GM19452 (cell line): ENCODE measurements around the gene FARSB.

Experiments used
- ATAC-seq: cut with Tn5 transposase; IDR thresholded peaks from one replicate; pipeline ENCODE4 v1.9.1; 2021; ENCODE audit not compliant: unreplicated experiment

Gene FARSB

DNA sequence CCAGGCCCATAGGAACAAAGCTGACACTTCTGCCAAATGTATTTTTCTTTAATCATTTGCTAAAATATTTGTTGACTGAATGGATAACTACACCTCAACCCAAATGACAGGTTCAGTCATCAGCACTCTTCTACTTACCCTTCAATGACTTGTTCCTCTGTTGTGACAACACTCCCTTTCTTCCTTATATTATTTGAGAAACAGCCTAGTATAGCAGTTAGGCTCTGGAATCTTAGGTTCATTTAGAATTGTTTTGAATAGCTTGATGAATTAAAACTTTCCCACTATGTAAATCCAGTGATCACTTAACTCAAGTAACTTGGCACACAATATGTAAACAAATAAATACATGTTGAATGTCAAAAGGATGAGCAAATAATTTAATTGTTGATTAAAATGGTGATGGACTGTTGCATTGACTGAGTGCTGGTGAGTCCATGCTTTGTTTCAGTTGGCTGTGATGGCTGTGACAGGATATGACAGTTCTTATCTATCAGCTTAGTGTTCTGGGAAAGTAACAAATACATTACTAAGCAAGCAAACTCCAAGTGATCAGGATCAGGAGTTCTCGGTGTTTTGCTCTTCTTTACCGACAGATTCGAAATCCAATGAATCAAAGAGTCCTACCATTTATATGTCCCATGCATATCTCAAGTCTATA, 12.7 kb upstream of the FARSB start:
- ATAC-seq: no peak

DNA sequence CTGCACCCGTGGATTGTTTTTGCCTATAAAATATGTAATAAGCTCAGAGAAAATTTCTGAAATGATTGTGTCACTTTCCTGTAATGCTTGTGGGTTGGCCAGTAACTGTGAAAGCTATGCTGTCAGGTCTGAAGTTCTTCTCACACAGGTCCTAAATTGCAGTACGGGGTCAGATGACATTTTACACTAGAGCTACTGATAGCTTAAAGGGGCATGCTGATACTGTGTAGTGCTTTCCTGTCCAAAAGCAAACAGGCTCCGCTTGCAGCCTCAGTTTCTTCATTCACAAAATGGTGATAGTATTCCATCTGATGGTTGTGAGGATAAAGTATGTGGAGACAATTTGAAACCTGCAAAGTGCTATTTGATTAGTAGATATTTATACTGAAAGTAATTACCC, 7.6 kb upstream of the FARSB start:
- no peak for ATAC-seq

DNA sequence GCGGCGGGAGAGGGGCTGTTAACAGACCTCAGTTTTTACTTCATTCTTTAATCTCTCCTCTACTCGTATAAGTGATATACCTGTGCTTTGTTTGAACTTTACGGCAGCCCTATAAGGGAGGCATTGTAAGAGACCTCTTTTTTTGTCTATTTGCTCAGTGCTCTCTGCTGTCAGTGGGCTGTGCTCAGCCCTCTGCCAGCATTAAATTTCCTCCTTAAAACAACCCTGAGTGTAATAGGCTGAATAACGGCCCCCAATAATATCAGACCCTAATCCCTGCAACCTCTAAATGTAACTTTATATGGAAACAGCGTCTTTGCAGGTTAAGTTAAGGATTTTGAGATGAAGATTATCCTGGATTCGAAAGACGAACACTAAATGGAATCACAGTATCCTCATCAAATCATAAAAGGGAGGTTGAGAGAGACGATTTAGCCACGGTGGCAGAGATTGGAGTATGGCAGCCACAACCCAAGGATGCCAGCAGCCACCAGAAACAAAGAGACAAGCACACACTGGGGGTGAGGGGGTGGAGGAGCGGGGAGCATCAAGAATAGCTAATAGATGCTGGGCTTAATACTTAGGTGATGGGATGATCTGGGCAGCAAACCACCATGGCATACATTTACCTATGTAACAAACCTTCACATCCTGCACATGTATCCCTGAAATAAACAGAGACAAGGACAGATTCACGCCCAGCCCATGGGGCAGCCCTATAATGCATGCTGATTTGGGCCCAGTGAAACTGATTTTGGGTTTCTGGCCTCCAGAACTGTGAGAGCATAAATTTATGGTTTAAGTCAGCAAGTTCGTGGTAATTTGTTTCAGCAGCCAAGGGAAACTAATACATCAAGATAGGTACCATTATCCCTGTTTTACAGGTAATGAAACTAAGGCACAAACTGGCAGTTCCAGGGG, 894 bp upstream of the FARSB start:
- peak; percentile 27 for ATAC-seq

GRCh38 chr2:222653280-222653679, 2.6 kb downstream of the FARSB start:
- ATAC-seq: no peak

DNA sequence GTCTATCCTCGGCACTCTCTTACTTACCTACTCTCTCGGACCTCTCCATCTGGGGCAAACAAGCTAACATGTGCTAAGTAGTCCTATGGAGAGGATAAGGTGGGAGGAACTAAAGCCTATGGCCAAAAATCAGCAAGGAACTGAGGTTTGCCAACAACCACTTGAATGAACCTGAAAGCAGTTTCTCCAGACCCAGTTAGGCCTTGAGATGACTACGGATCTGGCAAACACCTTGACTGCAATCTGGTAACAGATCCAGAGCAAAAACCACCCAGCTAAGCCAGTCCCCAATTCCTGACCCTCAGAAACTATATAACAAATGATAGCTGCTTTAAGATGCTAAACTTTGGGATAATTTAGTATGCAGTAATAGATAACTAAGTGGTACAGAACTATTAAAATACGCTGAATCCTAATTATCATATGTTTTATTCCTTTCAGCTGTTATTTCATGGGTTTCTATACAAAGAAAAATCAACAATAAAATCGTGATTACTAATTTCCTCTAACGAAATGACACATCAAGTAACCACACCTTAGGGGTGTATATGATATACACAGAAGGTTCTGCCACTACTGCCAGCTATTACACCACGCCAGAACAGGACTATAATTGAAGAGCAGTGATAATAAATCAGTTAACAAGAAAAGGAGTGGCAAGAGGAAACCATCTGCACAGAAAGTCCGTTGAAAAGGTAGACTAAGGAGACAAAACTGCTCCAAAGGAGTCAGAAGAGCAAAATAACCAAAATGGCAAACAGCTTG, 3.2 kb downstream of the FARSB start:
- no peak for ATAC-seq

- ATAC-seq: no peak
Observed at GRCh38 chr2:222651718-222652418, 4.0 kb downstream of the FARSB start.

- ATAC-seq: no peak
Observed at GRCh38 chr2:222649801-222650200, 6.1 kb downstream of the FARSB start.

GRCh38 chr2:222646008-222646407, 9.9 kb downstream of the FARSB start:
- no peak for ATAC-seq

- no peak for ATAC-seq
Observed at GRCh38 chr2:222643134-222643533, 12.8 kb downstream of the FARSB start.

DNA sequence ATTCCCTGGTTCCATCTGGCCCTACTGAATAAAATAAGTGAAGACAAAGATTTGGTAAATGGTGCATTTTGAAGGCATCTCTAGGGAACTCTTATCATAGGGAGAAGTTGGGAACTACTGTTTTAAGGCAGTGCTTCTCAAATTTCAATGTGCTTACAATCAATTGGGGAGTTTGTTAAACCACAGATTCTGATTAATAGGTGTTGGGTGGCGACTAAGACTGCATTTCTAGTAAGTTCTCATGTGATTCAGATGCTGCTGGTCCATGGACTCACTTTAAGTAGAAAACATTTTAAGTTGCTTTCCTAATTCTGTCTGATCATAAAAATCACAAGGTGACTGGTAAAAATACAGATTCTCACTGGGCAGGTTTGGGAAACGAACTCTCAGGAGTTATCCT, 14.6 kb downstream of the FARSB start:
- no peak for ATAC-seq

DNA sequence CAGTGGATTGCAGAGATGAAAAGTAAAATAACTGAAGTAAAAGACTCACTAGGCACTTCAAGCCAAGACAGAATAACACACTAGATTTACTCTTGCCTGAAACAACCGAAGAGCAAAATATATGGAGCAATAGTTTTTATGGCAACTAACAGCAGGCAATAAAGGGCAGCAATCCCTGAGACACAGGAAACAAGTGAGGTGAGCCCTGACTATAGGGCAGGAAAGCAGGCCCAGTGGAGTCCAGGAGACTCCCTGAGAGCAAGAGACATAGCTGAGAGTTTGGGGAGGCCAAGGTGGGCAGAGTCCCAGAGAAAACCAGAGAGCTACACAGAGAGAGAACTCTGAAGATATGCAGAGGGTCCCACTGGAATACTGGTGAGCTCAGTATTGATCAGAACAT, 18.8 kb downstream of the FARSB start:
- ATAC-seq: no peak

GRCh38 chr2:222635295-222635694, 20.6 kb downstream of the FARSB start:
- no peak for ATAC-seq

DNA sequence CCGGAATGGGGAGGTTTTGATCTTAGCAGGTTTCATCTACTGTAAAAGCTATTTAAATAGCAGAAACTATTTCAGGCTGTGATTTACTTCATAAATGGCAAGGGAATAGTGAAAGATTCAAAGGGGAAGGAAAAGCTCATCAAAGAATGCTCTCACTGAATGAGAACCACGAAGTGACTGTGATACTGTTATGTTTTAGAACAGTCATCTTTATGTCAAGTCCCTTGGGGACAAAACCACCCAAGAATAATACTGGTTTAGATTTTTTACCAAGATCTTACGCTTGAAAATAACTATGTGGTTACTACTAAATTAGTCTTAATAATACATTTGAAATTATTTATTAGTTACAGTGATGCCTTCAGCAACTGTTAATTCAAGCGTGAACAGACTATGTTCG, 28.1 kb downstream of the FARSB start:
- no peak for ATAC-seq

GRCh38 chr2:222623756-222624309, 32.1 kb downstream of the FARSB start:
- no peak for ATAC-seq

GRCh38 chr2:222622910-222623309, 33.0 kb downstream of the FARSB start:
- ATAC-seq: no peak

DNA sequence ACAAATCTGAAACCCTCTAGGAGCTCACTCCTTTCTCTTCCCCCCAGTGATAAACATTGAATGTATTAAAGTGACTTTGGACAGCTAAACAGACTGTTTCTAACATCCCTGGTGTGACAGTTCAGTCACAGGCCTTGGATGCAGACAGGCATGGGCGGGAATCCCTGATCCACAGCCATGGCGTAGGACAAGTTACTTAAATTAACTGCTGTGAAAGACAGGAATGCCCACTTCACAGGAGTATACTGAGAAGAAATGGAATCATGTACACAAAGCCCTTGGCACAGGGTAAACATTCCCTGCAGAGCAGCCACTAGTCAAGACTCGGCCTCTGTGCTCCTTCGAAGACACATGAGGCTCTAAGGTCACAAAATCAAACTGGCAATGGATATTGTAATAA, 34.0 kb downstream of the FARSB start:
- ATAC-seq: no peak

- ATAC-seq: no peak
Observed at GRCh38 chr2:222615320-222615719, 40.6 kb downstream of the FARSB start.

DNA sequence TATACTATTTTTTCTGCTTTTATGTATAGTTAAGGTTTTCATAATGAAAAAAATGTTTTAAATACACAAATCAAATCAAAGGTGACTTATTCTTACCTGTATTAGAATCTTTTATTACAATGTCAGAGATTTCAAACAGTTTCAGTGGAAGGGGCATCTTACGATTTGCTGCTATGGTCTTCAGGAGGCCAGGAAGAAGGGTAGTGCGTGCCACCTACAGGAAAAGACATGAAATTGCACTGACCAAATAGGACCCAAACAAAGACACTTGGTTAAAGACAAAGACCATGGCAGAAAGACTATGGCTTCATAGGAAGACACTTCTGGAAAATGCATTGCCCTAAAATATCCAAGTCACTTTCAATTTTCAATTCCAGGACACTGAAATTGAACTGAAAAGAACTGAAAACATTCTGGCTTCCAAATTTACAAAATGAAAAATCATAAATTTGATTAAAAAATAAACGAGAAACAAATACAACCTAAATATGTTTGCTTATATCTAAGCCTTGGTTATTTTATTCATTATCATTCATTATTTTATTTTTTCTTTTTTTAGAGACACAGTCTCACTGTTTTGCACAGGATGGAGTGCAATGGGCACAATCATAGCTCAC, 42.1 kb downstream of the FARSB start:
- peak; percentile 79 for ATAC-seq

DNA sequence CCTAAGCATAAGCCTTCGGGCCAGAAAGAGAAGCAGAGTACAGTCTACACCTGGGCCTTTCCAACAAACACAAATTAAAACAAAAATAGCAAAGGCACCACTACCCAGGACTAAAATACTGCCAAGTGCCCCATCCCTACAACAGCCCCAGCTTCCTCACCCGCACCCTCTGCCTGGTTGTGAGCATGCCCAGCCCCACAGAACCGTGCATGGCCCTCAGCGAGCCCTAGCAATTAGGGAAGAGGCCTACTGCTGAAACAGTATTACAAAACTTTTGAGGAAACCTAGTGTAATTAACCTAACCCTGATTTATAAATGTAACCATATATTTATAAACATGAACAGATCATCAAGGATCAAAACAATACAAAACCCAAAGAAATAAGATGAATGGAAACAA, 44.2 kb downstream of the FARSB start:
- ATAC-seq: no peak

- no peak for ATAC-seq
Observed at GRCh38 chr2:222610746-222611145, 45.1 kb downstream of the FARSB start.
